HFF-Myc (cell line): Measurements from ENCODE around the gene DLX5.

ENCODE experiments used
- DNase-seq: peaks from one replicate; pipeline ENCODE4 v3.0.0-alpha.2; 2011; ENCODE audit warnings: low read depth; ENCODE audit errors: extremely low read depth
- H3K4me3 ChIP-seq: replicated peaks from 2 replicates; pipeline ENCODE4 v1.5.1; 2011; ENCODE audit warnings: low read depth, mild to moderate bottlenecking, control low read depth, low read length
- TF ChIP-seq, protein P1 (sequence below): IDR thresholded peaks from 2 replicates; pipeline ENCODE4 v1.5.1; 2012; ENCODE audit warnings: mild to moderate bottlenecking, low read depth, low read length, control low read depth; ENCODE audit errors: missing control alignments

DLX5 gene

DNA sequence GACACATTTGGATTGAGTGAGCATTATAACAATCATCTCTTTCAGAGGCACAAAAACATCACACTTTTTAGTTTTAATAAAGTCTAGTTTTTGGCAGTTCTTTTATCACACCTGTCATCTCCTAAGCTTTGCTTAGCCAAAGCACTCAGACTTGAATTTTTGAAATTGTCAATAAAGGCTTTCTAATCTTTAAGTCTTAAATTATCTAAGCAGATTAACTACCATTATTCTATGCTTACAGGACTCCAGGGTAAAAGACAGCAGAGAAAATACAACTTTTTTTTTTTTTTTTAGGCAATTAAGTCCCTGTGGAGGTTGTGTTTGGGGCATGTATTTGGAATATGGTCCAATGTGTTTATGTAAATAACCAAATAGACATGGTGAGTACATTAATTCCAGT is 36.9 kb downstream of the DLX5 start:
- no peak for DNase-seq

DNA sequence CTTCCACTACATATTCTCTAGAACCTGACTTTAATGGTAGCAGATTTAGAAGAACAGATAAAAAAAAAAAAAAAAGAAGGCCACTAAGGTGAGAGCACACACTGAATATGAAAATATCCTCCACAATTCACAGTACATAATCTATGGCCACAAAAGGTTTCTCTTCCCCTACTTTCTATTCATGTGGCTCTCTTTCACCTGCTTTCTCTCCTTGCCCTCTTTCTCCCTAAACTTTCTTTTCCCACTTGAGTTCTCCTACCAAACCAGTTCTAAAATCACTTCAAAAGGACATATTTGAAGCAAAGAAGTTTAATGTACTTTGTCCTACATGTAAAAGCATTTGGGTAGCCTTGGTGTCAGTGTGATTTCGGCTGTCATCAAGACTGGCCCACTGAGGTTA is 37.7 kb downstream of the DLX5 start:
- DNase-seq, result no peak
- no peak overlapping the region for H3K4me3 ChIP-seq
- TF ChIP-seq, protein P1, sequence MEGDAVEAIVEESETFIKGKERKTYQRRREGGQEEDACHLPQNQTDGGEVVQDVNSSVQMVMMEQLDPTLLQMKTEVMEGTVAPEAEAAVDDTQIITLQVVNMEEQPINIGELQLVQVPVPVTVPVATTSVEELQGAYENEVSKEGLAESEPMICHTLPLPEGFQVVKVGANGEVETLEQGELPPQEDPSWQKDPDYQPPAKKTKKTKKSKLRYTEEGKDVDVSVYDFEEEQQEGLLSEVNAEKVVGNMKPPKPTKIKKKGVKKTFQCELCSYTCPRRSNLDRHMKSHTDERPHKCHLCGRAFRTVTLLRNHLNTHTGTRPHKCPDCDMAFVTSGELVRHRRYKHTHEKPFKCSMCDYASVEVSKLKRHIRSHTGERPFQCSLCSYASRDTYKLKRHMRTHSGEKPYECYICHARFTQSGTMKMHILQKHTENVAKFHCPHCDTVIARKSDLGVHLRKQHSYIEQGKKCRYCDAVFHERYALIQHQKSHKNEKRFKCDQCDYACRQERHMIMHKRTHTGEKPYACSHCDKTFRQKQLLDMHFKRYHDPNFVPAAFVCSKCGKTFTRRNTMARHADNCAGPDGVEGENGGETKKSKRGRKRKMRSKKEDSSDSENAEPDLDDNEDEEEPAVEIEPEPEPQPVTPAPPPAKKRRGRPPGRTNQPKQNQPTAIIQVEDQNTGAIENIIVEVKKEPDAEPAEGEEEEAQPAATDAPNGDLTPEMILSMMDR, result no peak

More for the DNA sequence above, 36.9 kb downstream of the DLX5 start:
- no peak overlapping the region for H3K4me3 ChIP-seq
- TF ChIP-seq, protein P1, result no peak

GRCh38 chr7:96985992-96986391 is 38.6 kb downstream of the DLX5 start:
- H3K4me3 ChIP-seq, result no peak overlapping the region
- DNase-seq, result no peak
- TF ChIP-seq, protein P1, result no peak

DNA sequence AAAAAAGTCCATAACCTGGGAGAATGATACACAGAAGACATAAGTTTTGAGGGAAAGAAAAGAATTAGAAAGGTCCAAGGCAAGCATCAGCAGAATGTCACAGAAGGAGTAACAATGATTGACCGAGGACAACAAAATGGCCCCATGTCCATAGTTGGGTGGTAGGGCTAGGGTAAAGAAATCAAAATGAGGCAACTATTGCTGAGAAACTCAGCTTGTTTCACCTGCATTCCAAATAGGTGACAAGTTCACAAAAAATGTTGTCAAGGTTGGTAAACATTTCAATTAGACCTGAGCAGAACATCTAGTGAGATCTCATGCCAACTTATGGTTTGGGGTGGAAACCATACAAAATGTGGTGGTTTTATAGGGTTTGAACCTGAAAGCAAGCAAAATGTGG is 42.0 kb downstream of the DLX5 start:
- DNase-seq, result no peak
- H3K4me3 ChIP-seq, result no peak overlapping the region
- TF ChIP-seq, protein P1, result no peak

DNA sequence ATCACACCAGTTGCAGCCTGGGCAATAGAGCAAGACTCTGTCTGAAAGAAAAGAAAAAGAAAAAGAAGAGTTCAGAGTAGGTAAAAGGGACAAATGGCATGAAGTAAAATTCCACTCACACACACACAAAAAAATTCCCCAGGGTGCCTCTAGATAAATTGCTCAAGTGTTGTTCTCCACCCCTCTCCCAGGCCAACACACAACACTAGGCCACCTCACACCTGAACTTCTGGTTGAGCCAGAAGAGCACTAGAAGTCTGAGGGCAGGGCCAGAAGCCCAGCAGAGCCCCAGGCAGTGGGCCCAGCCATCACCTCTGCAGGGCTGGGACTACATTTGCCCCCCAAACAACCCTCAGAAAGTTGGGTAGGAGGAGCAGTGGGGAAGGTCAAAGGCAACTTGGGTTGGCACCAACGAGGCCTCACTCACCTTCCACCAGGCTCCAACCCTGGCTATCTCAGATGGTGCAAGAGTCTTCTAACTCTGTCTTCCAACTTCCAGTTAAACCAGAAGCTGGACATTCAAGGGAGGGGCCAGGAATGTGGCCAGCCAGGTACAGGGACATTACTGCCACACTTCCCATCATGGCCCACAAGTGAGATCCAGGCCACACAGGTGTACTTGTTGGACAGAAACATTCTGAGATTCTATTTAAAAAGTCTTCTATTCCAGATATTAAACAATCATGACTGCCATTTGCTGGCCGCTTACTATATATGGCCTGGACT is 44.9 kb downstream of the DLX5 start:
- TF ChIP-seq, protein P1, result no peak
- no peak for DNase-seq
- no peak overlapping the region for H3K4me3 ChIP-seq

DNA sequence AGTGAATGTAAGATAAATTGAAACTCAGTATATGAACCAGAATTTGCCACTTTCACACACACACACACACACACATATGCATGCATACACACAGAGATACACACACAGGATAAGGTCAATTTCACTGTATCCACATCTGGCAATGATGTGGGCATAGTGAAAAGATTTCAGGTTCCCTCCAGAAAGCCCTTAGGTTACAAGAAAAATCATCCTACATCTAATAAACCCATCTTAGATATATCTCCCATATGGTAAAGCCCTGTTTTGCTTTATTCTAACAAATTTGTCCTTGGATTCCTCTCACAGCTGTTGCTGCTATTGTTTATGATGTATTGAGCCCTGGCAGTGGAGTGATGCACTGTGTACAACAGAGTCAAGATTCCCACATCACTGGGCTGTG is 47.2 kb downstream of the DLX5 start:
- TF ChIP-seq, protein P1, result no peak
- DNase-seq, result no peak
- no peak overlapping the region for H3K4me3 ChIP-seq

DNA sequence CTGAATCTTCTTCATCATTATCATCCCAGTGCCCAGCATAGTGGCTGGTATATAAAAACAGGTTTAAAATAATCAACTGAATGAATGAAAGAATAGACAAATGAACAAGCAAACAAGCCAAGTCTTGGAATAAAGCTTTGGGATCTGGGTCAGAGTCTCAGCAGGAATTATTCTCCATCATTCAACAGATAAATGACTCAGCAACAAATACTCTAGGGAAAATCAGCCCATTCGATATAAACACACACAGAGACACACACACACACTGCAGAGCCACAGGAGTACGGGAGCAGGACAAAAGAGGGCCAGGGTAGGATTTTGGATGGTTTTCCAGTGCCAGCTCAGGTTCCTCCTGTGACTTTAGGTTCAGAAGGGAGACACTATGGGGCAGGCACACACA is 48.5 kb downstream of the DLX5 start:
- no peak for DNase-seq
- no peak overlapping the region for H3K4me3 ChIP-seq
- TF ChIP-seq, protein P1, result no peak
